HG02610 (cell line): ENCODE results near the gene TFCP2L1.

Source experiments
- ATAC-seq: cut with Tn5 transposase; IDR thresholded peaks from one replicate; pipeline ENCODE4 v1.9.1; 2021; ENCODE audit warnings: mild to moderate bottlenecking, moderate library complexity; ENCODE audit not compliant: unreplicated experiment

TFCP2L1 gene

DNA sequence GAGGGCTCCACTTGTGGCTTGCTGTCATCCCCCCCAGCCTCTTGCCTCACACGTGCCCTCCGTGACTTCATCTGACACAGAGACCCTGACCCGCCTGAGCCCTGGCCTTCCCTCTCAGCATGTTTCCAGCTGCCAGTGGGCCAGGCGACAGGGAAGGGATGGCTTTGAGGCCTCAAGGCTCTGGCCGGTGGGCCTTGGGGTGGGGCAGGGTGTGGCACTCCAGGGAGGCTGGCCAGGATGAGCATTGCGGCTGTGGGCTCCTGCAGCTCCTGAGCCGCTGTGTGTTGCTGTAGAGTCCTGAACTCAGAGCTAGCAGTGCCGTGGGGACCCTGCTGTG is 85.0 kb downstream of the TFCP2L1 start:
- ATAC-seq: no peak

DNA sequence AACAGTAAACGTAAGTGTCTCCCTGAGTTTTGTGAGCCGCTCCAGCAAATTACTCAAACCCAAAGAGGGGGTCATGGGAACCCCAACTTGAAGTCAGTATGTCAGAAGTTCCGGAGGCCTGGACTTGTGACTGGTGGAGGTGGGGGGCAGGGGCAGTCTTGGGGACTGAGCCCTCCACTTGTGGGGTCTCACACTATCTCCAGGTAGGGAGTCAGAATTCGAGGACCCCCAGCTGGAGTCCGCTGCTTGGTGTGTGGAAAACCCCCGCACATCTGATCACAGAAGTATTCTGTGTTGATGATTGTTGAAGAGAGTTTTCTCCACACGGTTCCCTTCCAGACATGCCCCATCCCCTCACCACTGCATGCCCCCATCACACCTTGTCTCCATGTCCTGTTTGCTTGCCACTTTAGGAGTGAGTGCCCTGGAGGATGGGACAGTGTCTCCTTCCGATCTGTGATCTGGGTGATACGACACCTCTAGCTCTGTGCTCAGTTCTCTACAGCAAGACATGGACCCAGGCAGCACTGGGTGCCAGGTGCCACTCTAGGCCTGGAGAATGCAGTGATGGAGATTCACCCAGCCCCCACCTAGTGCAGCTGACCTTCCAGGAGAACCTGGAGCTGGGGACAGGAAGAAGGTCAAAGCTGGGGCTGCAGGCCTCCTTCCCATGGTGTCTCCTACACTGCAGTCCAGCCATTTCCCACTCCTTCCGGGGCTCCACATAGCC is 85.6 kb downstream of the TFCP2L1 start:
- ATAC-seq: no peak

DNA sequence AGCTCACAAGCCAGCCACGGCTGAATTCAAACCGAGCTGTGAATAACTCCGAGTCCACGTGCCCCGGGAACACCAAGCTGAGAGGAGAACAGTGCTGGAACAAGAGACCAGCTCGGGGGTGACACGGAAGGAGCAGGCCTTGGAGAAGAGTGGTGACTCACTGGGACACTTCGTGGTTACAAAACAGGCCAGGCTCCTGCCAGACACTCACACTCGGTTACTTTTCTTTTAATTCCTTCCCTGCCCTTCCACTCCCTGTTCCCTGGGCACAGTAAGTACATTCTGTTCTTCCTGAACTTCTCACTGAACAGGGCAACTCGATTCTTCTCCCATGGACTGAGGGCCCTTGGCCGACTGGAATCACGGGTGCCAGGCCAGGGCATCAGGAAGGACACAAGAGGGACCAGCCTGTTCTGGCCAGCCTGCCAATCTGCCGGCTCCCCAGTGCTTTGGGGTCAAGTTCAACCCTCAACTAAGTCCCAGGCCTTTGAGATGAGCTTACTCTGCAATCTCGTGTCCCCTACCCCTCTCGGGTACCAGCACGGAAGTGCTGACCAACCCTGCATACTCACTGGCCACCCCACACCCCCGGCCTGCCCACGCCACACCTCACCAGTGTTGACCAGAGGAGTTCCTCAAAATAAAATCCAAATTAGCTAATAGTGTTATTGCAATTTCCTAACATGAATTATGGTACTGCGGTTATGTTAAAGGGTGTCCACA is 87.5 kb downstream of the TFCP2L1 start:
- ATAC-seq: no peak

DNA sequence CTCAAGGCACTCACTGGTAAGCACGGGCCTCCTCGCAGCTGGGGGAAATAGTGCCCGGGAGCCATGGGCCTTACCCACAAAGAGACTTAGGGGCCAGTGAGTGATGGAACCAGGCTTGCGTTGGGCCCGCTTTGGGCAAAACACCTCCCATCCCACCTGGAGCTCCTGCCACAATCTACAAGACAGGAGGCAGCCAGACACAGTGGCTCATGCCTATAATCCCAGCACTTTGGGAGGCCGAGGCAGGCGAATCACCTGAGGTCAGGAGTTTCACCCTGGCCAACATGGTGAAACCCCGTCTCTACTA is 88.2 kb downstream of the TFCP2L1 start:
- no peak for ATAC-seq

DNA sequence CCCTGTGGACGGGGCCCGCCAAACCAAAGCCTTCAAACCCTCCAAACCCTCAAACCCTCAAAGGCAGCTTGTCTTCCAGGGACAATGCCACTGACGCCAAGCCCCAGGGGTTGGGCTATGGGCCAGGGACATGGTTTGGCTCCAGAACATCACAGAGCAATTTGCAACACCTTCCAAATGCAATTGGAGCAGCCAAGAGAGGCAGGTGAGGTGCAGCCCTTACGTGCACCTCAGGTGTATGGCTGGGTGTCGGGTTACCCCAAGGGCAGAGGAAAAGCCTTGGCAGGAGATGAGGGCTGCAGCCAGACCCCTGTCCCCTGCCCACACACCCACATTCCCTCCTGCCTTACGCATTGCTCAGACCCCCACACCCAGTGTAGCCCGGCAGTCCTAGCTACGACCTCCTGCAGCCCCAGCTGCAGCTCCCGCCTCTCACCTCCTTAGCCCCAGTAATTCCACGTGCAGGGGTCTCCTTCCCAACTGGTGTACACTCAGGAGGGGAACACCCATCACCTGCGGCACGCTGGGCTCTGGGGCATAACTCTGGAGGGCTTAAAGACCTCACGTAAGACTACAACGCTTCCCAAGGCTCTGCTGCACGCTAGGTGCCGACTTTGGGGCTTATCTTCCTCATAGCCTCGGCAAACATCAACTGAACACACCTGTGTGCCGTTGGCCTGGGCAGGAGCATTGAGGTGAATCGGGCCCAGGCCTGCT is 88.7 kb downstream of the TFCP2L1 start:
- no peak for ATAC-seq

DNA sequence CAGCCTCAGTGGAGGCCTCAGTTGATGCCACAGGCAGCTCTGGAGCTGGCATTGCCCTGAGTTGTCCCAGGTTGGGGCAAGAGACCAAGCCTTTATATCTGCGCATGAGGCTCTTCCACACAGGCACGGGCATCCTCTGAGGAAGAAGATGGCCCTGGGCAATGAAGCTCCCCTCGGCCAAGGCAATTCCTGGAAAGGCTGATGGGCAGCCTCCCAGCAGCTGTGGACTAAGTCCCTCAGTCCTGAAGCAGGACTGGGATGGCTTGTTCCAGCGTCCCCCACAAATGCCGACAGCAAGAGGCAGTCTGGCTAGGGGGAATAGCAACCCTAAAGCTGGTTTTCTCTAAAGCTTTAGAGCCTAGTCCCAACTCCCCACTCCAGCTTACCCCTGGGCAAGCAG is 90.0 kb downstream of the TFCP2L1 start:
- ATAC-seq: no peak

DNA sequence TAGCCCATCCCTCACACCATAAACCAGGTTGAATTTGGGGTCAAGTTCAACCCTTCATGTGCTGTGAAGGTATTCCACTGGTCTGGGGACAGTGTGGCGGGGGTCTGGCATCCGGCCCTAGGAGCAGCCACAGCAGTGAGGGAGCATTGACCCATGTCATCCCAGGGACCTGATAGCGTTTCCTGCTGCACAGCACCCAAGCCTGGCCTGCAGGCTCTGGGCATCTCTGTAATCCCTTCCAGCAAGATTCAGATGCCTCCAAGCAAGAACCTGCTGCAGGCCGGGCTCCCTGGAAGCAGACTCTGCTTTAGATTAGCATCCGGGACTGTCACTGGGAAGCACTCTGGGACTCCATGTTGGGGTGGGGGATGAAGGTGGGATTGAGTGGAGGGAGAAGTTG is 90.4 kb downstream of the TFCP2L1 start:
- no peak for ATAC-seq

DNA sequence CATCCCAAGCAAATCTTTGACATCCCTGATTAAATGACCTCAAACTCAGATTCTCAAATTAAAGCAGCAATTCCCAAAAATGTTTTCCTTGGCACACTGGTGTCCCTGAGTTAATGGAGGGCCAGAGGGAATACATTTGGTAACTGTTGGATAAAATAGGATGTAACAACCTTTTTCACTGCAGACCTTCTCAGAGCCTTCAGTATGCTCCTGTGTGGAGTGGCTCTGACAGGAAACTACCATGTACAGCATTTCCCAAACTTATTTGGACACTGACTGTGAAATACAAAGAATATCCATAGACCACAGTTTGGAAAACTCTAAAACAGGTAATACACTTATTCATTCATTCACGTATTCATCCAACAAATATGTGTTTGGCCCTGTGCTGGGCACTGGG is 91.8 kb downstream of the TFCP2L1 start:
- ATAC-seq: no peak

DNA sequence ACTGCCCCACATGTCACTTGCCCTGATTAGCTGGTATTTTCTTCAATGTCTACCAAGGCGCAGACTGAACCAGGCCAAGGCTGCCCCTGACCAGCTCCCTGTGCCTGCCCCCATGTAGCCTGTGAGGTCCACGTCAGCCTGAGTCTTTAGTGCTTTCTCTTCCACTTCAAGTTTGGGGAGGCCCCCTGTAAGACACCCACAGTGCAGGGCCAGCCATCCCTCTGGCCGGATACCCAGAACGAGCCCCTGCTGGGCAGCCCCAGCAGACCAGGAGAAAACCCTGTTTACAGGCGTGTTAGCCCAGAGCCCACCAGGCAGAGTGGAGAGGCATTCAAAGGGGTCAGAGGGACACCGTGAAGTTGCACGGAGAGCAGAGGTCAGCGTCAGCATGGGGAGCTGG is 92.4 kb downstream of the TFCP2L1 start:
- no peak for ATAC-seq

DNA sequence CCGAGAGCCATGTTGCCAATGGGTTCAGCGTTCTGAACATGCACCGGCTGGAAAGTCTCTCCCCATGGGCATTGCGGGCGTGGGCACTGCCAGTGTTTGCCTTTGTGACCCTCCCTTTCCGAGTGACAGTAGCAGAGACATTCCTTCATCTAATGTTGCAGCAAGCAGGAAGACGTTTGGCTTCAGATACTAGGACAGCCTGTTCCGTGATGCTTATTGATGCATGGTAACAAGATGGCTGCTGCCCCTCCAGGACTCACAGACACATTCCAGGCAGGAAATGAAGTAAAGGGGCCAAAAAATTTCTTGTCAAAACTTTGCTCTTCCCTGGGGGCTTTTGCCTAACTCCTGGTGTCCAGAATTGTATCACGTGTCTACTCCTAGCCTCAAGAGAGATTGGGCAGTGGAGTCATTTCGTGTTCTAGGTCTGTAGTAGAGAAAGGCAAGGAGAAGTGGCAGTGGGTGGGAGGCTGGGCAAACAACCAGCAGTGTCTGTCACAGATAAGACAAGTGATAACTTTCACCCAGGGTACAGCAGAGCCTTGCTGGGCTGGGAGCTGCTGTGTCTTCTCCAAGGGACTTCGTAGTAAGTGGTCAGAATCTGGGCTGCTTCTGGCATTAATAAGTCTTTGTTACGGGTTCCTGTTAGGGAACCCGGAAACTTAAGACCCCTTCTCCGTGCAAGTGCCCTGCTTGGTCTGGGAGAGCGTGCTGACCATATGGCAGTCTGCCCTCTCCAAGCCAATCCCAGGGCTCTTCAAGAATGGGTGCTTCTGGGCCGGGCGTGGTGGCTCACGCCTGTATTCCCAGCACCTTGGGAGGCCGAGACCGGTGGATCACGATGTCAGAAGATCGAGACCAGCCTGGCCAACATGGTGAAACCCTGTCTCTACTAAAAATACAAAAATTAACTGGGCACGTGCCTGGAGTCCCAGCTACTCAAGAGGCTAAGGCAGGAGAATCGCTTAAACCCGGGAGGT is 93.5 kb downstream of the TFCP2L1 start:
- no peak for ATAC-seq

DNA sequence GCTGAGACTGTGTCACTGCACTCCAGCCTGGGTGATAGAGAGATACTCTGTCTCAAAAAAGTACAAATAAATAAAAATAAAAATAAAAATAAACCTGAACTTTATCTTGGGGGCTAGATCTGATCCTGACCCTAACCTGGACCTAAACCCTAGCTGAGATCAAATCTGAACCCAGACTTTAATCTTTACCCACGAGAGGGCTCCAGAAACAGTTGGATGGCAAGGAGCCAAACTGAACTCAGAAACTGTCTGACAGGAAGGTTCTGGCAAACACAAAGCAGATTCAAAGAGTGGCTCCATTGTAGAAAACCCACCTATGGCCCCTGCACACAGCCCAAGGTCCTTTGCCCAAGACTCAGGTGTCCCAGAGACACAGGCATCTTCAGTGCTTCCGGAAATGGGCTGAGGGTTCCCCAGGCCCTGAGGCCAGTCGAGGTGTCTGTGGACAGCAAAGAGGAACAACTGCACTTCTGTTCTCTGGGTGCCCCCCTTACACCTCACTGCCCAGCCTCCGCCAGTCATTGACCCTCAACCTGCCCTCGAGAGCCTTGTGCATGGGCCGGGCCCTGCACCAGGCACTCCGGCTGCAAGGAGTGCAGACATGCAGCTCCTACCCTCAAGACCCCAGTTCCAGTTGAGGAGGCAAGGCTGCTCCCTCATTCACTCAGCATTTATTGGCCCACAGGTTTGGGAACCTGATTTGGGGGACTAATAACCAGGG is 95.2 kb downstream of the TFCP2L1 start:
- ATAC-seq: no peak

DNA sequence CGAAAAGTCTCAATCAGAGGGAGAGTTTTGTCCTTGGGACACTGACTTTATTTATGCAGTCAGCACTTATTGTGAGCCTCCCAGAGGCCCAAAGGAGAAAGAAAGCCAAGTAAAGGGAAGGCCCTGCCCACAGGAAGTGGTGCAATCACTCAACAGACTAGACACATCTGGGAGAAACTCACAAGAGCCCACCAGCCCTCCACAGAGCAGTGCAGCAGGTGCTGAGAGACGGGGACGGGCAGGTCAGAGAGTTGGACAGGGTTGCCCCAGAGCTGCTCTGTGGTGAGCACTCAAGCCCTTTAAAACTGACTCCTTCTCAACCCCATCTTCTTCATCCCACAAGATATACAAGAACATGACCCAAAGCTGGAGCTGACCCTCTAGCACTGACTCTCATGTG is 96.0 kb downstream of the TFCP2L1 start:
- ATAC-seq: no peak

DNA sequence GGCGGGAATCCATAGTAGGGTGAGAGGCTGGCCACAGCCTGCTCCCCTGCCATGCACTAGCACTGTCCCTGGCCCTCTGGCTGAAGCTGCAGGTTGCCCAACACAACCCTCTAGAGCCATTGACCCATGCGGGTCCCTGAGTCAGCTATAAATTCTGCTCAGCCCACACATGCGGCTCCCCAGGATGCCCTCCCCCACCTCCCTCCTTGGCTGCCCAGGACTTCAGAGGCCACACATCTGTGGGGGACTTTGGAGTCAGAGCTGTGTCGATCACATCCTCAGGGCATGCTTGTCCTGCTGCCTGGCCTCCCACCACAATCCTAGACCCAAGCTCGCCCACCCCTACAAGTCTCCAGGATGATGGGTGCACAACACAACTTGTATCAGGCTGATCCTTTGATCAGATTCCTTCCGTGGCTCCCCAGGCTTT is 97.0 kb downstream of the TFCP2L1 start:
- ATAC-seq: no peak

DNA sequence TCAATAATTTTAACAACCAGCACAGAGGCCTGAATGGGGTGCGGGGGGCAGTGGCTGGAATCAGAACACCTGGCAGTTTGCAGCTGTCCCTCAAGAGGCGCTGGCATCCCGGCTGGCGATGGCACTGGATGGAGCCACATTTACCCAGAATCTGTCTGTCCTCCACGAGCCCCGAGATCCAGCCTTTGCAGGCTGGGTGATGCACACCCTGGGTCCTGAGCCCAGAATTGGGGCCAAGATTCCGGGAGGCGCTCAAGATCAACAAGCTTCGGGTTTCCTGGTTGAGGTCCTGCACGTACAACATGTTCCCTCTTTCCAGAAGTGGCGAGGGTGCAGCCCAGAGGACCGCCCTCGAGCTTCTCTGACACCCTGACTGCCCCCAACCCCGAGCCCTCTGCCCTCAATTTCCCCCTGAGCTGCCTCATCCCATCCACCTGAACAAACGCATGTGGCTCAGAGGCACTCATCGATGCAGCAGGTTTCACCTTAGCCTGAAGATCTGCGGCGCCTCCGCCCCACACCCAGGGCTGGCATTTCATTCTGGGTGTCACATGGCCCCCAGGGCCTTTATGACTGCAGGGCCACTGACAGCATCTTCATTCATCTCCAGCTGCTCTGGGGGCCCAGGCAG is 97.5 kb downstream of the TFCP2L1 start:
- no peak for ATAC-seq

DNA sequence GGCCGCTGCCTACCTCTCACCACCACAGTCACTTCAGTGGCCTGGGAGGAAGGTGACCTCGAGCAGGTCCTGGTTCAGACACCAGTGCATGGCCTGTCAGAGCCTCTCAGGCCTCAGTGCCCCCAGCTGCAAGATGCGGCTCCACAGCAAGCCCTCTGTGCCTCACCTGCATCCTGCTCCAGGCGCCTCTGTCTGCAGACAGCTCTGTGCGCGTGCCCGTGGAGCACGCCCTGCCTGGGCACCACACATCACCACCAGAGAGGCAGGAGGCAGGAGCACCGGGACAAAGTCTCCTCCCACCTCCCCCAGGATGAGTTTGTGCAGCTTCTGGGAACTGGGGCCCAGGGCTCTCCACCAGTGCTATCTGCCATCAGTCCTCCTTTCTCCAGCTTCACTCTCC is 98.7 kb downstream of the TFCP2L1 start:
- ATAC-seq: no peak

DNA sequence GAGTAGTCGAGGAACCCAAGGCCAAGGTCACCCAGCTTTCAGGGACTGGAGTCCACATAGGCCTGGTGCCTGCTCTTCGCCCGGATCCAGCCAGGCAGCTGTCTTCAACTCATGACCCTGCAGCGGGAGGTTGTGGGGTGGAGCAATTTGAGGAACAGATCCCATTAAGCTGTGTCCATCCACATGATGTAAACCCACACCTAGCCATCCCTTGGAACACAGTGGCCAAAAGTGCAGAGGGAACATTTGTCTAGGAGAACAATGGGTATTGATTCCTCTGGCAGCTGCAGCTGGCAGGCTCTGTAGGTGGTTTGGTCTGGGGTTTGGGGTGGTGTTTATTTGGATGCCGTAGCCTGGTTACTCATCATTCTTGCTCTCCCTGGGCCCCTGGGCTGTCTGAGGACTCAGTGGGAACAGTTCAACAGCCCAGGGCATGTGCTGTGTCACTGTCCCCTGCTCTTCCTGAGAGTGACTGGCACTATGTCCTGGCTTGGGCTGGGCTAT is 99.4 kb downstream of the TFCP2L1 start:
- ATAC-seq: no peak

DNA sequence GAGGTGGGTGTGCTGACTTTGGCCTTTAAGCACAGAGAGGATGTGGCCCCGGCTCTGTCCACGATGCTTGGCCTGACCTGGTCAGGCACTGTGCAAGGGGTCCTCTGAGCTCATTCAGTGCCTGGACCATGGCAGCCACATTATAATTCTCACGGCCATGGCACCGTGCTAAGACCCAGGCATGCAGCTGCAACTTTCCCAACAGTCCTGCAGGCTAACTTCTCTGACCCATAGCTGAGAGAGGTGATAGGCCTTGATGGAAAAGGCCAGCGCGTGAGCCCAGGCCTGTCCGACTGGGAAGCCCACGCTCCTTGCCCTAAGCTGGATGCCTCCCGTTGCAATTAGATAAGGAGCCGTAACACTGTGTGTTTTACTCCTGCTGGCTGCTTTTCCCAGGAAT is 99.9 kb downstream of the TFCP2L1 start:
- no peak for ATAC-seq

DNA sequence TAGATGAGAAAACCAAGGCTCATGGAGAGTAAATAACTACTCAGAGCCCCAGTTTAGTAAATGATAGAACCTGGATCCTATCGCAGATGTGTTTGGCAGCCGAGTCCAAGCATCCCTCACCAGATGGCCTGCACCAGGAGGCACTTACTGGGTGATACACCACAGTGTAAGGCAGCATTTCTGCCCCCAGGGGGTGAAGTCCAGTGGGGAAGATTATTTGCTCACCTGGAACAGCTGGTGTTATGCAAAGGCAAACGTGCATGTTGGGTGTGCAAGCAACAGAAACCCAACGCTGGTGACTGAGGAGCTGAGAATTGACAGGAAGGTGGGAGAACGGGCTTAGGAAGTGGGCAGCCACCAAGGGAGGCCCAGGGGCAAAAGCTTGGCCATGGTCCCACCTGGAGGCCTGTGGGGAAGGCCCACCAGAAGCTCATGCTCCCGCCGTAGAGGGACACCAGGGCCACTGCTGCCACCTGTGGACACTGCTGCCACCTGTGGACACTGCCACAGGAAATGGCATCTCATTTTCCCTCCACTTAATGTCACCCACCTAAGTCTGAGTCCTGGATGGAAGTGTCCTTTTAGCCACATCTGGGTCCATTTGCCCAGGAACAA is 100.6 kb downstream of the TFCP2L1 start:
- no peak for ATAC-seq

DNA sequence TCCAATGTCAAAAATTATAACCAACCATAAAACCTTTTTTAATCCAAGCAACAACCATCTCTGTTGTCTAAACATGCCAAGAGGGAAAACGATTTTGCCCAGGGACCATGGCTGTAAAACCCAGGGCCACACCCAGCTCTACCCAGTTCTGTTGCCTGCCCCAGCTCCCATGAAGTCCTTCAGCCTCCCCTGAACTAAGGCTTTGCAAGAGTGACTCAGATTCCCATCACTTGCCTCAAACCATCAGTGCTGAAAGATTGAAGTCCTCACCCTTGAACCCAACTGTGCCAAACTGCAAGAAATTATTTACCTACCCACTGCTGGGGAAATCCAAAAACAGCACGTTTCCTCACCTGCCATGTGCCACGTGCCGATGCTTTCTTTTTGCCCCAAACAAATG is 102.5 kb downstream of the TFCP2L1 start:
- no peak for ATAC-seq
